Coronary artery (tissue), 2 donors: ENCODE data around the gene GRIK4.

Experiments
- DNase-seq: peaks from one replicate; pipeline ENCODE4 v3.0.0-alpha.2; 2017; ENCODE audit warnings: low spot score
- H3K27ac ChIP-seq, 2 donors: fragments of 200-600 bp; sonication (generic); one replicate each; pipeline ENCODE4 v1.5.1; 2016 to 2019
- H3K4me3 ChIP-seq: fragments of 200-600 bp; sonication (generic); 2 replicates; pipeline ENCODE4 v1.5.1; 2016; ENCODE audit warnings: mild to moderate bottlenecking, moderate library complexity
- TF ChIP-seq, protein P1 (sequence below): fragments of 200-600 bp; sonication (generic); IDR thresholded peaks from one replicate; pipeline ENCODE4 v1.5.1; 2019; ENCODE audit warnings: antibody characterized with exemption

GRIK4 gene

DNA sequence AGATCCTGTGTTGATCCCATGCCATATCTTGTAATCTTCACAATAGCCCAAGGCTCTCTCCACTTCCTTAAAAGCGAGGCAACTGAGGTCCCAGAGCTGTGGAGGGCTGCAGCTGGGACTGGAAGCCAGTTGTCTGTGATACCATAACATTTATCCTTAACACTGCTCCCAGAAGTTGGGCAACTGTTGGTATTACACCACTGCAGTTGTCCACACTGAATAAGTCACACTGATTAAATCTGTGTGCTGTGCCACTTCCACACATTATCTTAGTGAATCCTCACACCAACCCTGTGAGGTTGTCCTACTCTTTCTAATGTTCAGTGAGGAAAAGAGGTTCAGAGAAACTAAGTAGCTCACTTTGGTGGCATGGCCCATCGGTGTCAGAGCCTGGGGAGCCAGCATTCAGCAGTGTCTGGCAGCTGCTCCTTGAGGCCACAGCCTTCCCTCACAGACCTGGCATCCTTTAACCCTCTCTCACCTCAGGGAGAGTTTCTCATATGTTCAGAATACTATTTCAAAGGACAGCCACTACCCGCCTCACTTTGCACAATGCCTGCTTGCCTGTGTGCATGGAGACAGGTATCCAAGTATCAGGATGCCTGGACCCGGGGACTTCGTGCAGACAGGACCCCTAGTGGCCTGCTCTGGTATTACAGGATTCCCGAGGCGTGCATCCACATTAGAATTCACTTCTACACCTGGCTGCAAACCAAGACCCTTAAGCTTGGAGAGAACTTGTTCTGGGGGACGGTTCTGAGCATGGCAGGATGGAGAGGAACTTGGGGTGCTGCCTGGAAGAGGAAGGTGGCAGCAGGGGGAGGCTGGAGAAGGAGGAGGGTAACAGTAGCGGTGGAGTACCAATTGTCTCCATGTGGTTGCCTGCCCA lies 290.5 kb downstream of the GRIK4 start:
- H3K4me3 ChIP-seq = no peak overlapping the region
- TF ChIP-seq, protein P1, sequence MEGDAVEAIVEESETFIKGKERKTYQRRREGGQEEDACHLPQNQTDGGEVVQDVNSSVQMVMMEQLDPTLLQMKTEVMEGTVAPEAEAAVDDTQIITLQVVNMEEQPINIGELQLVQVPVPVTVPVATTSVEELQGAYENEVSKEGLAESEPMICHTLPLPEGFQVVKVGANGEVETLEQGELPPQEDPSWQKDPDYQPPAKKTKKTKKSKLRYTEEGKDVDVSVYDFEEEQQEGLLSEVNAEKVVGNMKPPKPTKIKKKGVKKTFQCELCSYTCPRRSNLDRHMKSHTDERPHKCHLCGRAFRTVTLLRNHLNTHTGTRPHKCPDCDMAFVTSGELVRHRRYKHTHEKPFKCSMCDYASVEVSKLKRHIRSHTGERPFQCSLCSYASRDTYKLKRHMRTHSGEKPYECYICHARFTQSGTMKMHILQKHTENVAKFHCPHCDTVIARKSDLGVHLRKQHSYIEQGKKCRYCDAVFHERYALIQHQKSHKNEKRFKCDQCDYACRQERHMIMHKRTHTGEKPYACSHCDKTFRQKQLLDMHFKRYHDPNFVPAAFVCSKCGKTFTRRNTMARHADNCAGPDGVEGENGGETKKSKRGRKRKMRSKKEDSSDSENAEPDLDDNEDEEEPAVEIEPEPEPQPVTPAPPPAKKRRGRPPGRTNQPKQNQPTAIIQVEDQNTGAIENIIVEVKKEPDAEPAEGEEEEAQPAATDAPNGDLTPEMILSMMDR = peak; percentile 82
- no peak overlapping the region for H3K27ac ChIP-seq
- no peak for DNase-seq

DNA sequence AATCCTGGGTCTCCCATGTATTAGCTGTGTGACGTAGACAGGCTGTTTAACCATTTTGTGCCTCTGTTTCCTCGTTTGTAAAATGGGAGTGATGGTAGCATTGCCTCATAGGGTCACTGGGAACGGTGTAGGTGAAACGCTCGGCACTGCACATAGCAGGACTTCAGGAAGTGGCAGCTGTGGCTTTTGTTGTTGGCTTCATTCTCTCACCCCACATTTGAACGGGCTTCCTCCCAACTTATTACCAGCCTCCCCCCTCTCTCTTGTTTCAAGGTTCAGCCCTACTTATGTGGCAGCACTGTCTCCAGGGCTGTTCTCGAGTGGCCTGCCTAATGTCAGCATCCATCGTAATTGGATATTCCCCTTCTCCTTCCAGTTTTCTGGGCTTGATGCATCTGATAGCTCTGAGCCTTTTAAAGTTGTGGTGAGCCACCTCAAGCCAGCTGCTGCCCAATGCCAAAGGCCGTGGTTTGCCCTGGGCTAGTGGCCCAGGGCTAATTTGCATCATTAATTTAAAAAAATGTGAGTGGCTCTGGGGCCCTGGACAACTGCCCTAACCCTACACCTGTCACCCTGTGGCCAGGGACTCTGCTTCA lies 294.5 kb downstream of the GRIK4 start:
- Histone ChIP-seq H3K27ac (no peak overlapping the region), H3K4me3 (no peak overlapping the region)
- DNase-seq = no peak
- TF ChIP-seq, protein P1 = no peak

GRCh38 chr11:120807414-120808150 lies 296.0 kb downstream of the GRIK4 start:
- Histone ChIP-seq H3K27ac (no peak overlapping the region), H3K4me3 (no peak overlapping the region)
- DNase-seq = no peak
- TF ChIP-seq, protein P1 = no peak

DNA sequence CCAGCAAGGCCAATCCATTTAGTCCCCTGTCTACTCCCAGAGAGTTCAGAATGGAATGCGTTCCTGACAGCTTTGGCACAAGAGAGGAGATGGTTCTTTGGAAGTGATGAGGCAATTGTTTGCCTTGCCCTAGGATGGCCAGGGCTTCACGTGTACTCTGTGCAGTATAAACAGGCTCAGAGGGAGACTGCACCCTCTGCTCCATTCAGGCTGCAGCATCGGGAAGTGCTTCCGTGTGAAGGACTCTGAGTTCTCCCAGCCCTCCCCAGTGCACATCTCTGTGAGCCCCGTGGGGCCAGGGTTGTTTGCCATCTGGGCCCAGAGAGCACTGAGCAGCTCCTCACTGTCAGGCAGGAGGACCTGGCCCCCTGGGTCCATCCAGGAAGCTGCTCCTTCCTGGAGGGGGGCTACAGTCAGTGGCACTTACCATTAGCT lies 297.1 kb downstream of the GRIK4 start:
- TF ChIP-seq, protein P1 = no peak
- no peak overlapping the region for H3K27ac ChIP-seq
- no peak overlapping the region for H3K4me3 ChIP-seq
- no peak for DNase-seq

DNA sequence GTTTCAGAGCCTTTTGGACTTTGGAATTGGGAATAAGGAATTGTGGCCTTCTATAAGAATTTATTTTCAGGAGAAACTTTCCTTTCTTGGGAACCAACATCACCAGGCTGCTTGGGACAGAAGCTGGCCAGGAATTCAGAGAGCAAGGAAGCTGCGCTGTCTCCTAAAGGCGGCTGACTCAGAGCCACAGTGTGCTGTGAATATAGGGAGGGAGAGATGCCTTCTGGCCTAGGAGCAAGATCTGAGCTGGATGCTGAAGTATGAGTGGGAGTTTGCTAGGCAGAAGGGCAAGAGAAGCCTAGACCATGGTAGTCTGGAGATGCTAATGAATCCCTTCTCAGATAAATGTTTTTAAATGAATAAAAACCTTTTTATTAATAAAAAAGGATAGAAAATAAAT lies 298.7 kb downstream of the GRIK4 start:
- DNase-seq = no peak
- TF ChIP-seq, protein P1 = no peak
- Histone ChIP-seq H3K27ac (no peak overlapping the region), H3K4me3 (no peak overlapping the region)

GRCh38 chr11:120811199-120811598 lies 299.7 kb downstream of the GRIK4 start:
- DNase-seq = no peak
- TF ChIP-seq, protein P1 = no peak
- Histone ChIP-seq H3K27ac (no peak overlapping the region), H3K4me3 (no peak overlapping the region)
